Adrenal gland (tissue), 12 donors: ENCODE results near the gene WDHD1. TPM values are rescaled to one million over a fixed set of nuclear protein-coding genes. Genes with fewer than 3 reads are reported as not detected.
A peak's percentile ranks its signal among the peaks of the same experiment; 100 is the strongest.

Experiments
- DNase-seq, 7 donors: peaks; one replicate each; pipeline ENCODE4 v3.0.0-alpha.2; 2019 to 2020
- H3K27ac ChIP-seq, 5 donors: fragments of 200-600 bp; sonication (generic) in 4 of 5; 1 replicate in 3 of 5; 2 replicates in 2 of 5; pipeline versions ENCODE4 v1.5.1 to v1.8.0; 2016 to 2020; ENCODE audit warnings: mild to moderate bottlenecking in 1 of 5
- H3K27me3 ChIP-seq: fragments of 200-600 bp; 2 replicates; pipeline ENCODE4 v1.8.0; 2021
- H3K36me3 ChIP-seq, 2 donors: fragments of 200-600 bp; replicated peaks in 1 of 2; 1 replicate in 1 of 2; 2 replicates in 1 of 2; pipeline versions ENCODE4 v1.5.1 to v1.8.0; 2018 to 2022
- H3K4me1 ChIP-seq, 2 donors: fragments of 200-600 bp; replicated peaks in 1 of 2; 1 replicate in 1 of 2; 2 replicates in 1 of 2; pipeline versions ENCODE4 v1.5.1 to v1.8.0; 2018 to 2021
- H3K4me3 ChIP-seq, 4 donors: fragments of 200-600 bp; sonication (generic) in 3 of 4; one replicate each; pipeline ENCODE4 v1.5.1; 2016 to 2018
- H3K9me3 ChIP-seq, 3 donors: fragments of 200-600 bp; sonication (generic) in 1 of 3; replicated peaks in 1 of 3; 1 replicate in 2 of 3; 2 replicates in 1 of 3; pipeline versions ENCODE4 v1.5.1 to v1.8.0; 2016 to 2021
- POLR2A ChIP-seq, 2 donors: fragments of 450-650 bp; IDR thresholded peaks; one replicate each; pipeline ENCODE4 v1.6.1; 2017; ENCODE audit warnings: antibody characterized with exemption in 2 of 2, mild to moderate bottlenecking in 2 of 2, moderate library complexity in 1 of 2
- WGBS, 4 donors: extraction: QIAGEN DNeasy Blood & Tissue Kit in 2 of 4; methylation state at CpG; one replicate each; pipeline versions ENCODE4 v1.1.5 to v1.1.7; 2013 to 2017; 5-methylcytosine and 5-hydroxymethylcytosine counted together
- intact Hi-C, 2 donors: fragments of 100-400 bp; cut with DNase I; formaldehyde crosslinking; loops; one replicate each; pipeline versions ENCODE4 v1.14.1 to v1.15.0; 2022 to 2023
- polyA plus RNA-seq, 3 donors: library from polyadenylated mRNA; stranded (reverse); fragments of 200-250 nt in 2 of 3; fragments of 350-450 nt in 1 of 3; fragmentation: Illumina TruSeq in 1 of 3; extraction: RNeasy Lipid Tissue Mini Kit (QIAGEN cat#74804) in 1 of 3; gene quantifications; one replicate each; pipeline ENCODE4 v1.2.3, GENCODE V29; 2013 to 2014
- total RNA-seq, 9 donors: library from RNA; depleted of rRNA in 4 of 9; stranded (reverse); fragments of >200 nt in 4 of 9; fragments of 120-200 nt in 1 of 9; fragmentation: NEBNext Ultra II Directional in 1 of 9; extraction: Animal tissue kit (Norgen Biotek cat#: 25700) in 1 of 9; gene quantifications; one replicate each; pipeline versions ENCODE4 v1.1.0 to v1.2.4, GENCODE V29; 2013 to 2023
- TF ChIP-seq, protein P1 (sequence below), 6 experiments: fragments of 450-650 bp in 4 of 6; fragments of 200-600 bp in 2 of 6; sonication (generic) in 1 of 6; IDR thresholded peaks; 1 replicate in 5 of 6; 2 replicates in 1 of 6; pipeline versions ENCODE4 v1.5.1 to v1.8.0; 2016 to 2021; ENCODE audit warnings: antibody characterized with exemption in 6 of 6, mild to moderate bottlenecking in 2 of 6, moderate library complexity in 1 of 6
- donor health status: healthy with polysubstance abuse.
- donor health status: Bipolar disorder and iron deficiency.
- donor health status: DM: yes; HTN: yes; CAD: no.
- donor health status: DM: no; HTN: no; CAD: no.
- donor health status: DM: no; HTN: no; CAD: no.
- donor health status: DM: yes; HTN: yes; CAD: no.

WDHD1 gene
- total and polyA plus RNA-seq, 12 donors, result 0.64 to 8.7 (median 3.0) TPM

DNA sequence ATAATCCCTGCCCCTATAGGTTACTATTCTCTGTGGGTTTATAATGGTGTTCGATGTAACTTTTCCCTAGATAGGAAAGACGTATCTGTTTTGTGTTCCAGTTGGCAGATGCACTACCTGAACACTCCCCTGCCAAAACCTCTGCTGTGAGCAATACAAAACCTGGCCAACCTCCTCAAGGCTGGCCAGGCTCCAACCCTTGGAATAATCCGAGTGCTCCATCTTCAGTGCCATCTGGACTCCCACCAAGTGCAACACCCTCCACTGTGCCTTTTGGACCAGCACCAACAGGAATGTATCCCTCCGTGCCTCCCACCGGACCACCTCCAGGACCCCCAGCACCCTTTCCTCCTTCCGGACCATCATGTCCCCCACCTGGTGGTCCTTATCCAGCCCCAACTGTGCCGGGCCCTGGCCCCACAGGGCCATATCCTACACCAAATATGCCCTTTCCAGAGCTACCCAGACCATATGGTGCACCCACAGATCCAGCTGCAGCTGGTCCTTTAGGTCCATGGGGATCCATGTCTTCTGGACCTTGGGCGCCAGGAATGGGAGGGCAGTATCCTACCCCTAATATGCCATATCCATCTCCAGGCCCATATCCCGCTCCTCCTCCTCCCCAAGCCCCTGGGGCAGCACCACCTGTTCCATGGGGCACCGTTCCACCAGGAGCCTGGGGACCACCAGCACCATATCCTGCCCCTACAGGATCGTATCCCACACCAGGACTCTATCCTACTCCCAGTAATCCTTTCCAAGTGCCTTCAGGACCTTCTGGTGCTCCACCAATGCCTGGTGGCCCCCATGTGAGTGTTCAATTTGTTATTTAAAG is 35.8 kb upstream of the WDHD1 start:
- no peaks in the 10 kb centered on the region for H3K9me3 ChIP-seq
- H3K27ac ChIP-seq, result peak overlapping the region in 1 of 5 donors; percentile 31
- no peaks in the 10 kb centered on the region for H3K27me3 ChIP-seq
- no peak overlapping the region for H3K4me3 ChIP-seq
- peaks cover 4 to 40% of the 10 kb centered on the region in 2 donors for H3K4me1 ChIP-seq
- TF ChIP-seq, protein P1, sequence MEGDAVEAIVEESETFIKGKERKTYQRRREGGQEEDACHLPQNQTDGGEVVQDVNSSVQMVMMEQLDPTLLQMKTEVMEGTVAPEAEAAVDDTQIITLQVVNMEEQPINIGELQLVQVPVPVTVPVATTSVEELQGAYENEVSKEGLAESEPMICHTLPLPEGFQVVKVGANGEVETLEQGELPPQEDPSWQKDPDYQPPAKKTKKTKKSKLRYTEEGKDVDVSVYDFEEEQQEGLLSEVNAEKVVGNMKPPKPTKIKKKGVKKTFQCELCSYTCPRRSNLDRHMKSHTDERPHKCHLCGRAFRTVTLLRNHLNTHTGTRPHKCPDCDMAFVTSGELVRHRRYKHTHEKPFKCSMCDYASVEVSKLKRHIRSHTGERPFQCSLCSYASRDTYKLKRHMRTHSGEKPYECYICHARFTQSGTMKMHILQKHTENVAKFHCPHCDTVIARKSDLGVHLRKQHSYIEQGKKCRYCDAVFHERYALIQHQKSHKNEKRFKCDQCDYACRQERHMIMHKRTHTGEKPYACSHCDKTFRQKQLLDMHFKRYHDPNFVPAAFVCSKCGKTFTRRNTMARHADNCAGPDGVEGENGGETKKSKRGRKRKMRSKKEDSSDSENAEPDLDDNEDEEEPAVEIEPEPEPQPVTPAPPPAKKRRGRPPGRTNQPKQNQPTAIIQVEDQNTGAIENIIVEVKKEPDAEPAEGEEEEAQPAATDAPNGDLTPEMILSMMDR (IDR thresholded peaks at IDR 0.05), result no peak
- no peak for TF ChIP-seq POLR2A (IDR thresholded peaks at IDR 0.05)
- peak; percentile 36 to 67 (median 49) for DNase-seq
- WGBS, 4 donors, result 67 to 76% (median 71%) methylated on average over 9 to 11 of the region's 11 CpGs
- intact Hi-C loops, result no loop called here
- H3K36me3 ChIP-seq, result peaks cover 0 to 36% of the 10 kb centered on the region in 2 donors

DNA sequence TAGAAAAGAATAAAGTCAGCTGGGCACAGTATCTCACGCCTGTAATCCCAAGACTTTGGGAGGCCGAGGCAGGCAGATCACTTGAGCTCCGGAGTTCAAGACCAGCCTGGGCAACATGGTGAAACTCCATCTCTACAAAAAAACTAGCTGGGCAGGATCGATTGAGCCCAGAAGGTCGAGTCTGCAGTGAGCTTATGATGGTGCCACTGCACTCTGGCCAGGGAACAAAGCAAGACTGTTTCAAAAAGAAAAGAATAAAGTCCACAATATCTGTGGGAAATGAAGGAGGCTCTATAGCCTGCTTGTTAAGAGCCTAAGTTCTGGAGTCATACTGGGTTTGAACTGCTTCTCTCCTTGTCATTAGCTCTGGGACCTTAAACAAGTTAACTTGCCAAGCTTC is 32.4 kb upstream of the WDHD1 start:
- no peak overlapping the region for H3K4me3 ChIP-seq
- DNase-seq, result no peak
- peaks cover 0 to 44% of the 10 kb centered on the region in 2 donors for H3K4me1 ChIP-seq
- TF ChIP-seq POLR2A (IDR thresholded peaks at IDR 0.05), result no peak
- TF ChIP-seq, protein P1 (IDR thresholded peaks at IDR 0.05), result no peak
- H3K36me3 ChIP-seq, result peaks cover 0 to 28% of the 10 kb centered on the region in 2 donors
- intact Hi-C loops, result no loop called here
- 89 to 91% (median 91%) methylated on average over 5 of the region's 5 CpGs for WGBS, 4 donors
- no peaks in the 10 kb centered on the region for H3K27me3 ChIP-seq
- H3K9me3 ChIP-seq, result no peaks in the 10 kb centered on the region
- H3K27ac ChIP-seq, result no peak overlapping the region

DNA sequence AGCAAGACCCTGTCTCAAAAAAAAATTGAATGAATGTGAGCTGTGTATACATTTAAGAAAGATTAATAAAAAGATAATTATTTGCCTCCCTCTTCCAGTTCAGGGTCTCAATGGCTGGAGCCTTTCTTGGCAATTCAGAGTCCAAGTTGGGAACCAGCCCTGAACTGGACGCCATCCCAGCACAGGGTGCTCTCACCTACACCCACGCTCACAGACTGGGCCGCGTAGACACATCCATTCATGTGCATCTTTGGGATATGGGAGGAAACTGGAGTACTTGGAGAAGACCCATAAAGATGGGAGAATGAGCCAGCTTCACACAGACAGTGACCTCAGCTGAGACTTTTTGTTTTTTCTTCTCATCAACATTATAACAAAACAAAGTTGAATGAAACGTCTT is 31.0 kb upstream of the WDHD1 start:
- Histone ChIP-seq H3K27me3 (no peaks in the 10 kb centered on the region), H3K4me3 (no peak overlapping the region), H3K9me3 (no peaks in the 10 kb centered on the region), H3K4me1 (peaks cover 0 to 57% of the 10 kb centered on the region in 2 donors), H3K27ac (no peak overlapping the region), H3K36me3 (peaks cover 0 to 16% of the 10 kb centered on the region in 2 donors)
- no peak for TF ChIP-seq POLR2A (IDR thresholded peaks at IDR 0.05)
- TF ChIP-seq, protein P1 (IDR thresholded peaks at IDR 0.05), result no peak
- intact Hi-C loops, result no loop called here
- DNase-seq, result no peak
- 85 to 92% (median 89%) methylated on average over 5 of the region's 5 CpGs for WGBS, 4 donors

DNA sequence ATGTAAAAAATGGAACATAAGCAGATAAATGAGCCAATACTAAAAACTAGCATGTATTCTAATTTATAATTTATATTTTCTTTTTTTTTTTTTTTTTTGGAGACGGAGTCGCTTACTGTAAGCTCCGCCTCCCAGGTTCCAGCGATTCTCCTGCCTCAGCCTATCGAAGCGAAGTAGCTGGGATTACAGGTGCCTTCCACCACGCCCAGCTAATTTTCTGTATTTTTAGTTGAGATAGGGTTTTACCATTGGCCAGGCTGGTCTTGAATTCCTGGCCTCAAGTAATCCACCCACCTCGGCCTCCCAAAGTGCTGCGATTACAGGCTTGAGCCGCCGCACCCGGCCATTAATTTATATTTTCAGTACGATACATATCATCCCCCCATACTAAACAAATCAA is 27.2 kb upstream of the WDHD1 start:
- Histone ChIP-seq H3K4me1 (peaks cover 0 to 54% of the 10 kb centered on the region in 2 donors), H3K4me3 (no peak overlapping the region), H3K27me3 (no peaks in the 10 kb centered on the region), H3K27ac (no peak overlapping the region), H3K36me3 (no peaks in the 10 kb centered on the region), H3K9me3 (no peaks in the 10 kb centered on the region)
- TF ChIP-seq, protein P1 (IDR thresholded peaks at IDR 0.05), result no peak
- TF ChIP-seq POLR2A (IDR thresholded peaks at IDR 0.05), result no peak
- no peak for DNase-seq
- intact Hi-C loops, result no loop called here
- WGBS, 4 donors, result 97 to 99% (median 98%) methylated on average over 13 of the region's 13 CpGs
